Heart left ventricle (tissue), 16 donors: ENCODE measurements around the gene PSMC5. TPM values are rescaled to one million over a fixed set of nuclear protein-coding genes. Genes with fewer than 3 reads are reported as not detected.

Experiments
- ATAC-seq, 4 donors: fragments of 200-7000 bp; cut with Tn5 transposase; one replicate each; pipeline ENCODE4 v1.9.1; 2020 to 2022; ENCODE audit warnings: moderate library complexity in 4 of 4, mild to moderate bottlenecking in 3 of 4, moderate number of reproducible peaks in 1 of 4
- DNase-seq, 5 donors: peaks; one replicate each; pipeline ENCODE4 v3.0.0-alpha.2; 2020
- H3K27ac ChIP-seq, 12 donors: fragments of 200-600 bp; sonication (generic) in 4 of 12; one replicate each; pipeline versions ENCODE4 v1.5.0 to v1.8.0; 2016 to 2022; ENCODE audit warnings: mild to moderate bottlenecking in 2 of 12
- H3K27me3 ChIP-seq, 9 donors: fragments of 200-600 bp; sonication (generic) in 2 of 9; one replicate each; pipeline versions ENCODE4 v1.5.1 to v1.8.0; 2016 to 2022; ENCODE audit warnings: mild to moderate bottlenecking in 3 of 9
- H3K36me3 ChIP-seq, 9 donors: fragments of 200-600 bp; sonication (generic) in 2 of 9; one replicate each; pipeline versions ENCODE4 v1.5.0 to v1.8.0; 2018 to 2022; ENCODE audit warnings: mild to moderate bottlenecking in 2 of 9
- H3K4me1 ChIP-seq, 12 donors: fragments of 200-600 bp; sonication (generic) in 4 of 12; one replicate each; pipeline versions ENCODE4 v1.5.0 to v1.8.0; 2016 to 2022; ENCODE audit warnings: mild to moderate bottlenecking in 3 of 12
- H3K4me3 ChIP-seq, 12 donors: fragments of 200-600 bp; sonication (generic) in 4 of 12; one replicate each; pipeline versions ENCODE4 v1.5.0 to v1.8.0; 2017 to 2022; ENCODE audit warnings: mild to moderate bottlenecking in 9 of 12, moderate library complexity in 4 of 12
- H3K9me3 ChIP-seq, 12 donors: fragments of 200-600 bp; sonication (generic) in 4 of 12; one replicate each; pipeline versions ENCODE4 v1.5.0 to v1.8.0; 2016 to 2022; ENCODE audit warnings: mild to moderate bottlenecking in 1 of 12
- CTCF ChIP-seq, 12 donors: fragments of 200-600 bp; sonication (generic) in 4 of 12; IDR thresholded peaks; one replicate each; pipeline versions ENCODE4 v1.5.0 to v1.8.0; 2018 to 2022; ENCODE audit warnings: antibody characterized with exemption in 12 of 12, mild to moderate bottlenecking in 5 of 12
- POLR2A ChIP-seq, 2 donors: fragments of 450-650 bp; IDR thresholded peaks; one replicate each; pipeline ENCODE4 v1.6.1; 2017; ENCODE audit warnings: antibody characterized with exemption in 2 of 2, mild to moderate bottlenecking in 2 of 2, moderate library complexity in 2 of 2
- WGBS, 4 donors: extraction: QIAGEN DNeasy Blood & Tissue Kit in 2 of 4; methylation state at CpG; one replicate each; pipeline versions ENCODE4 v1.1.5 to v1.1.7; 2013 to 2018; 5-methylcytosine and 5-hydroxymethylcytosine counted together
- intact Hi-C, 10 donors: fragments of 100-400 bp; cut with DNase I; formaldehyde crosslinking; loops; one replicate each; pipeline versions ENCODE4 v1.11.1 to v1.14.2; 2022
- polyA plus RNA-seq, 2 donors: library from polyadenylated mRNA; stranded (reverse); fragments of 200-250 nt; gene quantifications; one replicate each; pipeline ENCODE4 v1.2.3, GENCODE V29; 2013
- total RNA-seq, 9 donors: library from RNA; depleted of rRNA in 2 of 9; stranded (reverse); fragments of >200 nt in 2 of 9; fragmentation: NEBNext Ultra II Directional in 3 of 9; extraction: Animal tissue kit (Norgen Biotek cat#: 25700) in 3 of 9; gene quantifications; one replicate each; pipeline versions ENCODE4 v1.1.0 to v1.2.4, GENCODE V29; 2016 to 2023
- donor health status: ischemic (EF 13 %, LVEDD 7.1; RV severe dilation, severe dysfunction).
- donor health status: healthy with polysubstance abuse.
- donor health status: DM: no; HTN: yes; CAD: no.
- donor health status: DM: no; HTN: no; CAD: no.
- donor health status: ischemic (EF 25% LVEDD 6.9; RV normal size, moderate dysfunction).
- donor health status: ischemic (EF 25% LVEDD 5.7; RV mildly dilated, moderate dysfunction).
- donor health status: healthy.
- donor health status: DM: yes; HTN: yes; CAD: no.
- donor health status: ischemic (EF 35%, LVEDD 5.7; RV mildly dilated, moderate dysfunction).
- donor health status: nonischemic (EF 11% LVEDD 7.7; RV severe dilation, severe dysfunction).
- donor health status: DM: yes; HTN: yes; CAD: no.
- donor health status: PGD.
- donor health status: ischemic (EF 29% LVEDD 5.4; RV normal size, mild dysfunction).
- donor health status: nonischemic (EF 23%, LVEDD 6.1; RV moderate dilation, normal function).

The PSMC5 gene
- total and polyA plus RNA-seq, 11 donors = 64.7 to 189 (median 127) TPM

- TF ChIP-seq POLR2A (IDR thresholded peaks at IDR 0.05) (no peak), CTCF (IDR thresholded peaks at IDR 0.05) (no peak)
- DNase-seq (no peak), ATAC-seq (no peak)
- H3K27me3 ChIP-seq = no peaks in the 10 kb centered on the region
- WGBS, 4 donors = 87 to 91% (median 91%) methylated on average over 15 of the region's 15 CpGs
- H3K9me3 ChIP-seq = no peaks in the 10 kb centered on the region
- intact Hi-C loops = no loop called here
- peaks cover 3 to 43% (median 23%) of the 10 kb centered on the region in 12 donors for H3K4me1 ChIP-seq
- H3K36me3 ChIP-seq = peaks cover 0 to 87% (median 84%) of the 10 kb centered on the region in 9 donors
- H3K4me3 ChIP-seq = no peak overlapping the region
- H3K27ac ChIP-seq = no peak overlapping the region
These were observed 6.6 kb downstream of the PSMC5 start for GRCh38 chr17:63833741-63834373.

- Histone ChIP-seq H3K27ac (peak overlapping the region in 1 of 12 donors; percentile 24), H3K9me3 (no peaks in the 10 kb centered on the region), H3K4me1 (peaks cover 10 to 44% (median 27%) of the 10 kb centered on the region in 12 donors), H3K4me3 (no peak overlapping the region), H3K27me3 (no peaks in the 10 kb centered on the region), H3K36me3 (peaks cover 0 to 80% (median 79%) of the 10 kb centered on the region in 9 donors)
- peak in 1 of 5 donors; percentile 47 for DNase-seq
- peak in 1 of 4 donors; percentile 21 for ATAC-seq
- intact Hi-C loops = no loop called here
- WGBS, 4 donors = 41 to 50% (median 47%) methylated on average over 13 of the region's 13 CpGs
- TF ChIP-seq POLR2A (IDR thresholded peaks at IDR 0.05) (no peak), CTCF (IDR thresholded peaks at IDR 0.05) (peak in 11 of 12 donors; percentile 14 to 66 (median 37))
These were observed 7.4 kb downstream of the PSMC5 start for GRCh38 chr17:63834431-63835166.

GRCh38 chr17:63835167-63835720, 8.0 kb downstream of the PSMC5 start:
- ATAC-seq (no peak), DNase-seq (no peak)
- Histone ChIP-seq H3K27me3 (no peaks in the 10 kb centered on the region), H3K4me3 (no peak overlapping the region), H3K36me3 (peaks cover 0 to 73% (median 72%) of the 10 kb centered on the region in 9 donors), H3K9me3 (no peaks in the 10 kb centered on the region), H3K4me1 (peaks cover 11 to 51% (median 33%) of the 10 kb centered on the region in 12 donors), H3K27ac (peak overlapping the region in 1 of 12 donors; percentile 24)
- WGBS, 4 donors = 87 to 91% (median 89%) methylated on average over 9 of the region's 9 CpGs
- TF ChIP-seq CTCF (IDR thresholded peaks at IDR 0.05) = peak in 2 of 12 donors; percentile 1 to 3
- TF ChIP-seq POLR2A (IDR thresholded peaks at IDR 0.05) = no peak
- intact Hi-C loops = no loop called here

GRCh38 chr17:63836811-63837210, 9.6 kb downstream of the PSMC5 start:
- Histone ChIP-seq H3K36me3 (peaks cover 0 to 57% (median 57%) of the 10 kb centered on the region in 9 donors), H3K9me3 (no peaks in the 10 kb centered on the region), H3K4me3 (no peak overlapping the region), H3K27ac (peak overlapping the region in 5 of 12 donors; percentile 79 to 98 (median 94)), H3K27me3 (no peaks in the 10 kb centered on the region), H3K4me1 (peaks cover 21 to 57% (median 48%) of the 10 kb centered on the region in 12 donors)
- intact Hi-C loops = no loop called here
- ATAC-seq = no peak
- DNase-seq = no peak
- WGBS, 4 donors = 94 to 96% (median 95%) methylated on average over 7 of the region's 7 CpGs
- TF ChIP-seq CTCF (IDR thresholded peaks at IDR 0.05) = no peak
- no peak for TF ChIP-seq POLR2A (IDR thresholded peaks at IDR 0.05)
